ENCODE results near the gene NIPSNAP2.
"Not testable (repeated sequence)": the region's sequence is repeated elsewhere in the genome, so short reads cannot be mapped to it uniquely, and the experiment has no call there.

The NIPSNAP2 gene

GRCh38 chr7:55964261-55965099 is at the start of gene NIPSNAP2:
TSS of gene NIPSNAP2 (plus strand) at chr7:55964585. CDS start at chr7:55964610, 25 bp downstream.
- DNase-seq (ENCODE audit: low read depth, low spot score): peak; percentile 16
- Histone ChIP-seq H3K27ac (ENCODE audit: low read length) (no peak within 1 kb of the TSS), H3K4me3 (ENCODE audit: low read length) (peak within 1 kb of the TSS; percentile 69), H3K4me1 (ENCODE audit: control insufficient read depth, insufficient read depth, low read length) (no peaks in the 10 kb centered on the region), H3K9me3 (ENCODE audit: control insufficient read depth, insufficient read depth, low read length) (no peaks in the 10 kb centered on the region), H3K27me3 (ENCODE audit: control insufficient read depth, insufficient read depth, low read length) (no peaks in the 10 kb centered on the region), H3K36me3 (ENCODE audit: control insufficient read depth, insufficient read depth, low read length) (no peaks in the 10 kb centered on the region)
- no CpG with 5 or more reads among the region's 105 CpGs for WGBS (ENCODE audit: insufficient coverage, insufficient read length)

DNA sequence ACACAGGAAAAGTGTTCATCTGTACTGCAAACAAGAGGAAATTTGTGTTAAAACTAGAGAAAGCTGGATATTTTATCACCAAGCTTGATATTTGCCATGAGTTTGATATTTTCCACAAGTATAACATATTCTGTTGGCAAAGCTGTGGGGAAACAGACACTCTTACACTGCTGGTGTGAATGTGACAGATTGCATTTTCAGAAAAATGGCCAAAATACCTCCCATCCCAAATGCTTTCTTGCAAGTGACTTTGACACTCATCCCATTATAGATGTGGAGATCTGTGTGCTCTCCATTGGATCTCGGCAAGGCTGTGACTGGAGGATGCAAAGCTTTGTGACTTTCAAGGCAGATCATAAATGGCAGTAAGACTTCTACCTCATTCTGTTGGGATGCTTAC is 46.6 kb upstream of the NIPSNAP2 start:
- WGBS (ENCODE audit: insufficient coverage, insufficient read length): no CpG with 5 or more reads among the region's 1 CpG
- Histone ChIP-seq H3K9me3 (ENCODE audit: control insufficient read depth, insufficient read depth, low read length) (no peaks in the 10 kb centered on the region), H3K4me1 (ENCODE audit: control insufficient read depth, insufficient read depth, low read length) (no peaks in the 10 kb centered on the region), H3K27ac (ENCODE audit: low read length) (no peak overlapping the region), H3K27me3 (ENCODE audit: control insufficient read depth, insufficient read depth, low read length) (no peaks in the 10 kb centered on the region), H3K4me3 (ENCODE audit: low read length) (no peak overlapping the region), H3K36me3 (ENCODE audit: control insufficient read depth, insufficient read depth, low read length) (no peaks in the 10 kb centered on the region)
- DNase-seq (ENCODE audit: low read depth, low spot score): no peak

DNA sequence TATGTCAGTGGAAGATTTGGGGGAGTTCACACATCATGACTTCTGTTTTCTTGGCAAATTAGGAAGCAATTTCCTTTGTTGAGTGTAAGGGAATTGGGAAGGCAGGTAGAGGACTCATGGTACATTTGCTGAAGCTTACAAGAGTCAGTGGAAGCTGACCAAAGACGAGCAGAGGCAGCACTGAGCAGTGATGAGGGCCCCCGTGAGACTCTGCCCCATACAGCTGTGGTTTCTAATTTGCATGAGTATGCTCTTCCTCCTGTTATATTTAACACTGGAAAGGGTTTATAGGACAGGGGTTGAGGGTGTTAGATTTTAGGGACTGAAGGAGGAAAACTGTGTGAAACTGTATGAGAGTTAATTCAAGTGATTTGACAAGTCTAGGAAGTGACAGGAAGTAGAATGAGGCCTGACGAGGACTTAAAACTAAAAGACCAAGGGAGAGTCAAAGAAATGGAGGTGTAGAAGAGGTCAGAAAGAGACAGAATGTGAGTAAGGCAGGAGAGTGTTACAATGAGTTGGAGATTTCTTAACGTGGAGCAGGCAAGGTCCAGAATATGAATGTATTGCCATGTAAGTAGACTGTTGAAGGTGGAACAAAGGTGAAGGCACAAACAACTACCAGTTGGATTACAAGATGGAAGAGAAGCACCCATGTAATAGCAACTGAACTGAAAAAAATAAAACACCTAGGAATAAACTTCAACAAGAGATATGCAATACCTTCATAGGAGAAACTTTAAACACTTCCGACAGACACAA is 36.2 kb upstream of the NIPSNAP2 start:
- no CpG with 5 or more reads among the region's 5 CpGs for WGBS (ENCODE audit: insufficient coverage, insufficient read length)
- H3K27me3 ChIP-seq (ENCODE audit: control insufficient read depth, insufficient read depth, low read length): no peaks in the 10 kb centered on the region
- no peak for DNase-seq (ENCODE audit: low read depth, low spot score)
- peaks cover 2% of the 10 kb centered on the region; the same call in 1 of the 2 replicates for H3K9me3 ChIP-seq (ENCODE audit: control insufficient read depth, insufficient read depth, low read length)
- H3K4me3 ChIP-seq (ENCODE audit: low read length): no peak overlapping the region
- H3K4me1 ChIP-seq (ENCODE audit: control insufficient read depth, insufficient read depth, low read length): no peaks in the 10 kb centered on the region
- H3K27ac ChIP-seq (ENCODE audit: low read length): no peak overlapping the region
- no peaks in the 10 kb centered on the region for H3K36me3 ChIP-seq (ENCODE audit: control insufficient read depth, insufficient read depth, low read length)

DNA sequence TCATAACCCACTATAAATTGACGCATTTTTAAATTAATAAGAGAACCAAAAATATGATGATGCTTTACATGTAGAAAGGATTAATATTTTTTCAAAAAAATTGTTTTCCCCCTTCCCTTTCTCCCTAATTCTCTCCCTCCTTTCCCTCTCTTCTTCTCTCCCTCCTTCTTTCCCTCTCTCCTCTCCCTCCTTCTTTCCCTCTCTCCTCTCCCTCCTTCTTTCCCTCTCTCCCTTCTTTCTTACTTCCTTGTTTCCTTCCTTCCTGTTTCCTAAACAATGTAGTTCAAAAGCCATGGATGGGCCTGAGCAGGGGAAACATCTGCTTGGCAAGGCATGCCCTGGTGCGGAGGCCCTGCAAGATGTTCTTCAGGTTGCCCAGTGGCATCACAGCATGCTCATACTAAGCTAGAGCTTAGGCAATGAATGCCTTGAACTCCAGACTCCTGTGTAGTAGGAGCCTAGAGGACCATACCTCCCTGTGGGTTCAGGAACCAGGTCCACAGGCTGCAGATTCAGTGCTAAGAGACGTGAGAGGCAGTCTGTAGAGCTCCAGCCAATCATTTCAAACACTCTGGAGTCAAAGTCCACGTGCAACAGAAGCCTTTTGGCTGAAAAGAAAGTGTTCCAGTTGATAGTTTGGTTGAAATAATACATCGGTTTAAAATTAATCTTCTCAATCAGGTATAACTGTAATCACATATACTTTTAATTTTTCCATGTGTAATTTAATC is 32.8 kb upstream of the NIPSNAP2 start:
- Histone ChIP-seq H3K27me3 (ENCODE audit: control insufficient read depth, insufficient read depth, low read length) (no peaks in the 10 kb centered on the region), H3K36me3 (ENCODE audit: control insufficient read depth, insufficient read depth, low read length) (no peaks in the 10 kb centered on the region), H3K9me3 (ENCODE audit: control insufficient read depth, insufficient read depth, low read length) (peaks cover 2% of the 10 kb centered on the region; the same call in 1 of the 2 replicates), H3K4me3 (ENCODE audit: low read length) (no peak overlapping the region), H3K4me1 (ENCODE audit: control insufficient read depth, insufficient read depth, low read length) (no peaks in the 10 kb centered on the region), H3K27ac (ENCODE audit: low read length) (no peak overlapping the region)
- WGBS (ENCODE audit: insufficient coverage, insufficient read length): no CpG with 5 or more reads among the region's 5 CpGs
- DNase-seq (ENCODE audit: low read depth, low spot score): no peak

GRCh38 chr7:55939514-55940123 is 24.8 kb upstream of the NIPSNAP2 start:
- WGBS (ENCODE audit: insufficient coverage, insufficient read length): no CpG with 5 or more reads among the region's 7 CpGs
- no peaks in the 10 kb centered on the region for H3K4me1 ChIP-seq (ENCODE audit: control insufficient read depth, insufficient read depth, low read length)
- no peak for DNase-seq (ENCODE audit: low read depth, low spot score)
- H3K27me3 ChIP-seq (ENCODE audit: control insufficient read depth, insufficient read depth, low read length): no peaks in the 10 kb centered on the region
- no peak overlapping the region for H3K27ac ChIP-seq (ENCODE audit: low read length)
- H3K4me3 ChIP-seq (ENCODE audit: low read length): no peak overlapping the region
- H3K36me3 ChIP-seq (ENCODE audit: control insufficient read depth, insufficient read depth, low read length): no peaks in the 10 kb centered on the region
- peaks cover 2% of the 10 kb centered on the region; the same call in 1 of the 2 replicates for H3K9me3 ChIP-seq (ENCODE audit: control insufficient read depth, insufficient read depth, low read length)

DNA sequence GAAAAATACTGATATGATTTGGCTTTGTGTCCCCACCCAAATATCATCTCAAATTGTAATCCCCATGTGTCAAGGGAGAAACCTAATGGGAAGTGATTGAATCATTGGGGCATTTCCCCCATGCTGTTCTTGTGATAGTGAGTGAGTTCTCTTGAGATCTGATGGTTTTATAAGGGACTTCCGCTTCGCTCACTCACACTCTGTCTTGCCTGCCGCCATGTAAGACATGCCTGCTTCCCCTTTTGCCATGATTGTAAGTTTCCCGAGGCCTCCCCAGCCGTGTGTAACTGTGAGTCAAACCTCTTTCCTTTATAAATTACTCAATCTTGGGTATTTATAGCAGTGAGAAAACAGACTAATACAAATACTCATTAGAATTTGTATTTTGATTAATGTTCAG is 17.8 kb upstream of the NIPSNAP2 start:
- Histone ChIP-seq H3K9me3 (ENCODE audit: control insufficient read depth, insufficient read depth, low read length) (no peaks in the 10 kb centered on the region), H3K36me3 (ENCODE audit: control insufficient read depth, insufficient read depth, low read length) (no peaks in the 10 kb centered on the region), H3K27me3 (ENCODE audit: control insufficient read depth, insufficient read depth, low read length) (no peaks in the 10 kb centered on the region), H3K4me1 (ENCODE audit: control insufficient read depth, insufficient read depth, low read length) (no peaks in the 10 kb centered on the region), H3K4me3 (ENCODE audit: low read length) (no peak overlapping the region), H3K27ac (ENCODE audit: low read length) (no peak overlapping the region)
- WGBS (ENCODE audit: insufficient coverage, insufficient read length): no CpG with 5 or more reads among the region's 5 CpGs
- DNase-seq (ENCODE audit: low read depth, low spot score): no peak

DNA sequence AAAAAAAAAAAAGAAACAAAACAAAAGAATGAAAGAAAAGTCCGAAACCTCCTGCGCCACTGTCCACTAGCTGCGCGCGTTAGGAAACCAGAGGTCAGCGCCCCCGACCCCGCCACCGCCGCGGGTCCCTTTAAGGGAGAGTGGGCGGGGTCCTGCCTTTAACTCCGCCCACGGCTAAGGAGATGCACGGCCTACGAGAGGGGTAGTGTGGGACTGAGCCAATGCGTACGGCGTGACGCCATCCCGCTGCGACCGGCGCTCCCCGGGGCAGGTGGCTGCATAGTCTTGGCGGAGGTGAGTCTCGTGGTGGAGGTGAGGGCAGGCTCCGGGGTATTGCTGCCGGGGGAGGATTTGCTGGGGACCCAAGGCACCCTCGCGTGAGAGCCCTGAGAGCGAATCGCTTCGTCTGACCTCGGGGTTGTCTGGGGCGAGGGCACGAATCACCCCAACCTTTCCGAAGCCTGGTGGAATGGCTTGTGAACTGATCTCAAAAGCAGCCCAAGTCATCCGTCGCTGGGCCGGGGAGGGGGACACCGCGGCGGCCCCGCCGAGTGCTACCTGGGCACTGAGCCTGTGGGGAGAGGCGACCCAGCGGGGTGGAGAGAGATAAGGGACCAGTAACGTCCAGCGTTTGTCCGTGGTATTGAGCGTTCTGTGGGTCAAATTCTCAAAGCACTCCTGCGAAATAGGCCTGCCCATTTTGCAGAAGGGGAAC is 12.6 kb upstream of the NIPSNAP2 start, which contains the start of gene MRPS17:
Gene MRPS17 (plus strand): TSS at position 241 of the 715 bp plus-strand sequence. CDS start 1,319 bp downstream, outside the sequence.
- Histone ChIP-seq H3K4me3 (ENCODE audit: low read length) (peak within 1 kb of the TSS; percentile 94), H3K36me3 (ENCODE audit: control insufficient read depth, insufficient read depth, low read length) (peaks cover 4% of the 10 kb centered on the region), H3K4me1 (ENCODE audit: control insufficient read depth, insufficient read depth, low read length) (no peaks in the 10 kb centered on the region), H3K27me3 (ENCODE audit: control insufficient read depth, insufficient read depth, low read length) (no peaks in the 10 kb centered on the region), H3K9me3 (ENCODE audit: control insufficient read depth, insufficient read depth, low read length) (no peaks in the 10 kb centered on the region), H3K27ac (ENCODE audit: low read length) (no peak within 1 kb of the TSS)
- DNase-seq (ENCODE audit: low read depth, low spot score): peak; percentile 84
- WGBS (ENCODE audit: insufficient coverage, insufficient read length): no CpG with 5 or more reads among the region's 53 CpGs

DNA sequence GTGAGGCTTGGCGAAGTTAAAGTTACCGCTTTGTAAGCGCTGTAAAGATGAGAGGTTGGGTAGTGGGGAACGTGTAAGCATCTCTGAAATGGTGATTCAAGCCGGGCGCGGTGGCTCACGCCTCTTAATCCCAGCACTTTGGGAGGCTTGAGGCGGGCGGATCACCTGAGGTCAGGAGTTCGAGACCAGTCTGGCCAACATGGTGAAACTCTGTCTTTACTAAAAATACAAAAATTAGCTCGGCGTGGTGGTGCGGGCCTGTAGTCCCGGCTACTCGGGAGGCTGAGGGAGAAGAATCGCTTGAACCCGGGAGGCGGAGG is 12.1 kb upstream of the NIPSNAP2 start:
- H3K27me3 ChIP-seq (ENCODE audit: control insufficient read depth, insufficient read depth, low read length); H3K4me1 ChIP-seq (ENCODE audit: control insufficient read depth, insufficient read depth, low read length); H3K36me3 ChIP-seq (ENCODE audit: control insufficient read depth, insufficient read depth, low read length); H3K9me3 ChIP-seq (ENCODE audit: control insufficient read depth, insufficient read depth, low read length); DNase-seq (ENCODE audit: low read depth, low spot score); H3K27ac ChIP-seq (ENCODE audit: low read length): not testable (repeated sequence)
- H3K4me3 ChIP-seq (ENCODE audit: low read length): peak overlapping the region; percentile 94
- no CpG with 5 or more reads among the region's 19 CpGs for WGBS (ENCODE audit: insufficient coverage, insufficient read length)

DNA sequence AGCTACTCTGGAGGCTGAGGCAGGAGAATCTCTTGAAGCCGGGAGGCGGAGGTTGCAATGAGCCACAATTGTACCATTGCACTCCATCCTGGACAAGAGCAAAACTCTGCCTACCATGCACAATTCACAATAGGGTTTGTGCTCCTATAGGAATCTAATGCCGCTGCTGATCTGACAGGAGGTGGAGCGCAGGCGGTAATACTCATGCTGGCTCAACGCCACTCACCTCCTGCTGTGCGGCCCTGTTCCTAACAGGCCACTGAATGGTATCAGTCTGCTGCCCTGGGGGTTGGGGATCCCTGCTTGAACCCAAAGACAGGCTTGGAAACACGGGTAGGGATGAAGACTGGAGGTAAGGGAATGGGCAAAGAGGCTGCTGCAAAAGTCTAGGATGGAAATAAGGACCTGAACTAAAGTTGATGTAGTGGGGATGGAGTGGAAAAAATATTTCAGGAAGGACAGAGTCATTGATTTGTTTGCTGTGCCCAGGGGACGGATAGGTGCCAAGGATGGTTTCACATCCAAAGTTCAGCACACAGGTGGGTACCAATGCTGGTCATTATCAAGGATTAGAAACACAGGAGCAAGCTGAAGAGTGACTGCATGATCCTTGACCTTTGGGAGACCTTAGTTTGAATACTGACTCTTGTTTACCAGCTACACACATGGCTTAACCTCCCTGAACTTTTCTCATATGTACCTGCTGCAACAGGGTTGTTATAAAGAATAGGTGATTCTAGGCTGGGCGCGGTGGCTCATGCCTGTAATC is 10.5 kb upstream of the NIPSNAP2 start:
- no peaks in the 10 kb centered on the region for H3K27me3 ChIP-seq (ENCODE audit: control insufficient read depth, insufficient read depth, low read length)
- WGBS (ENCODE audit: insufficient coverage, insufficient read length): no CpG with 5 or more reads among the region's 11 CpGs
- DNase-seq (ENCODE audit: low read depth, low spot score): no peak
- peaks cover 4% of the 10 kb centered on the region for H3K36me3 ChIP-seq (ENCODE audit: control insufficient read depth, insufficient read depth, low read length)
- no peaks in the 10 kb centered on the region for H3K4me1 ChIP-seq (ENCODE audit: control insufficient read depth, insufficient read depth, low read length)
- H3K27ac ChIP-seq (ENCODE audit: low read length): no peak overlapping the region
- H3K4me3 ChIP-seq (ENCODE audit: low read length): no peak overlapping the region
- no peaks in the 10 kb centered on the region for H3K9me3 ChIP-seq (ENCODE audit: control insufficient read depth, insufficient read depth, low read length)
